Mesendoderm (in vitro differentiated cells): Measurements from ENCODE around the gene IFNA5.
A peak's percentile ranks its signal among the peaks of the same experiment; 100 is the strongest.

Experiments
- DNase-seq: peaks from one replicate; pipeline ENCODE4 v3.0.0; 2013
- H2AK5ac ChIP-seq: 2 replicates; pipeline ENCODE4 v1.6.1; 2013; ENCODE audit warnings: low read length, inconsistent platforms
- H2BK120ac ChIP-seq: 2 replicates; pipeline ENCODE4 v1.6.1; 2013; ENCODE audit warnings: low read depth, mild to moderate bottlenecking, low read length, moderate library complexity, mixed read lengths
- H2BK15ac ChIP-seq: replicated peaks from 2 replicates; pipeline ENCODE4 v1.6.1; 2013; ENCODE audit warnings: low read depth, mild to moderate bottlenecking, moderate library complexity
- H2BK5ac ChIP-seq: 2 replicates; pipeline ENCODE4 v1.6.1; 2013; ENCODE audit warnings: low read length, inconsistent platforms
- H3K18ac ChIP-seq: 2 replicates; pipeline ENCODE4 v1.6.1; 2013; ENCODE audit warnings: mild to moderate bottlenecking, low read length, mixed read lengths
- H3K23ac ChIP-seq: one replicate; pipeline ENCODE4 v1.6.1; 2013; ENCODE audit warnings: low read length
- H3K27ac ChIP-seq: 2 replicates; pipeline ENCODE4 v1.5.1; 2013; ENCODE audit warnings: low read depth, mild to moderate bottlenecking, inconsistent platforms, low read length, moderate library complexity
- H3K27me3 ChIP-seq: 2 replicates; pipeline ENCODE4 v1.6.1; 2013; ENCODE audit warnings: low read length, control low read depth, mild to moderate bottlenecking, inconsistent platforms; ENCODE audit not compliant: insufficient read depth, poor library complexity
- H3K36me3 ChIP-seq: 2 replicates; pipeline ENCODE4 v1.6.1; 2013; ENCODE audit warnings: low read length, inconsistent platforms; ENCODE audit not compliant: control insufficient read depth, insufficient read depth
- H3K4ac ChIP-seq: one replicate; pipeline ENCODE4 v1.6.1; 2013; ENCODE audit warnings: low read depth, mild to moderate bottlenecking, low read length, moderate library complexity
- H3K4me1 ChIP-seq: 2 replicates; pipeline ENCODE4 v1.6.1; 2013; ENCODE audit warnings: low read depth, low read length, inconsistent platforms; ENCODE audit not compliant: control insufficient read depth
- H3K4me2 ChIP-seq: 2 replicates; pipeline ENCODE4 v1.6.1; 2013; ENCODE audit warnings: low read length
- H3K4me3 ChIP-seq: 2 replicates; pipeline ENCODE4 v1.5.1; 2013; ENCODE audit warnings: mild to moderate bottlenecking, low read length
- H3K56ac ChIP-seq: one replicate; pipeline ENCODE4 v1.6.1; 2013; ENCODE audit warnings: low read length
- H3K79me1 ChIP-seq: 2 replicates; pipeline ENCODE4 v1.6.1; 2013; ENCODE audit warnings: low read length, inconsistent platforms
- H3K79me2 ChIP-seq: 2 replicates; pipeline ENCODE4 v1.6.1; 2013; ENCODE audit warnings: mild to moderate bottlenecking, low read length; ENCODE audit not compliant: control insufficient read depth, insufficient read depth
- H3K9ac ChIP-seq: 2 replicates; pipeline ENCODE4 v1.6.1; 2013; ENCODE audit warnings: low read length, inconsistent platforms
- H4K5ac ChIP-seq: one replicate; pipeline ENCODE4 v1.6.1; 2013; ENCODE audit warnings: low read length
- H4K8ac ChIP-seq: one replicate; pipeline ENCODE4 v1.6.1; 2013; ENCODE audit warnings: low read depth, mild to moderate bottlenecking, control low read depth, low read length, moderate library complexity
- WGBS: extraction: QIAGEN DNeasy Blood & Tissue Kit; methylation state at CpG from one replicate; pipeline ENCODE4 v1.1.7; 2013; ENCODE audit warnings: low lambda C conversion rate, missing lambda C conversion rate; ENCODE audit not compliant: insufficient coverage; ENCODE audit errors: extremely low coverage; 5-methylcytosine and 5-hydroxymethylcytosine counted together

The IFNA5 gene

DNA sequence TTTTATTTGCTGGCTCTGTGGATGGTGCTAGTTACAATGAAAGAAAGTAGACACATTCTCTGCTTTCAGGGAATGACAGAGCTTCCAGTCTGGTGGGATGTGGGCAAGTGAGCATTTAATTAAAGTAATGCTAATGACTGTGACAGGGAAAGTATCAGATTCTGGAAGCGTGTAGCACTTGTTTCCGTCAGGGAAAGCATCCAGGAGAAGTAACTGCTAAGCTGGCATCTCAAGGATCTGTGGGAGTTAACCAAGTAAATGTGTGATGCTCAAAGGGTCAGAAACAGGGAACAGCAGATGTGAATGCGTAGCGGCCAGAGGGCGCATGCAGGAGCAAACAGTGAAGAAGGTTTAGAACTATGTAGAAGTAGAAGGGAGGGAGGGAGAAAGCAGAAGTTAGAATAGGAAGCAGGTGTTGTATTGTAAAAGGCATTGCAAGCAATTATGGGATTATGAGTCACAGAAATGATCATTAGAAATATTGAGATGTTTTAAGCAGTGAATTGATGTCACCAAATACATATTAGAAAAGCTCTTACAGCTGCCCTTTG, 17.9 kb upstream of the IFNA5 start:
- H3K27ac ChIP-seq: no peak overlapping the region
- no peaks in the 10 kb centered on the region for H3K27me3 ChIP-seq
- no peak overlapping the region for H3K23ac ChIP-seq
- H2BK15ac ChIP-seq: no peak overlapping the region
- no CpG with 5 or more reads among the region's 5 CpGs for WGBS
- H3K9ac ChIP-seq: no peak overlapping the region
- no peaks in the 10 kb centered on the region for H3K79me2 ChIP-seq
- no peak overlapping the region for H3K4ac ChIP-seq
- H4K5ac ChIP-seq: no peak overlapping the region
- H2BK5ac ChIP-seq: no peak overlapping the region
- H3K56ac ChIP-seq: no peak overlapping the region
- H3K36me3 ChIP-seq: no peaks in the 10 kb centered on the region
- H2AK5ac ChIP-seq: no peak overlapping the region
- H3K4me3 ChIP-seq: no peak overlapping the region
- H4K8ac ChIP-seq: no peak overlapping the region
- no peaks in the 10 kb centered on the region for H3K79me1 ChIP-seq
- no peak overlapping the region for H2BK120ac ChIP-seq
- no peaks in the 10 kb centered on the region for H3K4me1 ChIP-seq
- no peak overlapping the region for H3K18ac ChIP-seq
- H3K4me2 ChIP-seq: no peak overlapping the region
- DNase-seq: no peak

DNA sequence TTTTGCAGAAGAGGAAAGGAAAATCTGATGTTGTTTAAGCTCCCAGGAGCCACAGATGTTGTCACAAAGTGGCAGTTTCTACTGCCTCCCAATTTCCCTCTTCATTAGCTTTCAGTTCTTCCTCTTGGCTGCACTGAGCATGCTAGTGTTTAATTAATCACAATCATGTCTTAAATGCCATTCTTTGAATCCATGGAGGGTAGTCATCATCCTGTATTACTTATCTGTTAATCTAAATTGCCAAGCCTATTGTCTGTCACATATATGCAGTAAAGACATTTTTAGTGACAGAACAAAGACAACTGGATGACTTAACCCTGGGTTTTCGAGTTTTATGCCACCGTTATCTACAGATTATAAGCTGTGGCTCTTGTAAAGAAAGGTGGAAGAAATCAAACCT, 15.4 kb upstream of the IFNA5 start:
- Histone ChIP-seq H3K18ac (no peak overlapping the region), H3K36me3 (no peaks in the 10 kb centered on the region), H3K56ac (no peak overlapping the region), H4K8ac (no peak overlapping the region), H3K27ac (no peak overlapping the region), H3K79me1 (no peaks in the 10 kb centered on the region), H2BK15ac (no peak overlapping the region), H3K23ac (no peak overlapping the region), H2BK120ac (no peak overlapping the region), H3K4ac (no peak overlapping the region), H2AK5ac (no peak overlapping the region), H4K5ac (no peak overlapping the region), H3K4me3 (no peak overlapping the region), H3K79me2 (no peaks in the 10 kb centered on the region), H3K9ac (no peak overlapping the region), H3K4me1 (no peaks in the 10 kb centered on the region), H2BK5ac (no peak overlapping the region), H3K4me2 (no peak overlapping the region), H3K27me3 (no peaks in the 10 kb centered on the region)
- DNase-seq: no peak
- no CpG with 5 or more reads among the region's 2 CpGs for WGBS

- Histone ChIP-seq H3K56ac (no peak overlapping the region), H3K27me3 (no peaks in the 10 kb centered on the region), H3K4ac (no peak overlapping the region), H3K4me2 (no peak overlapping the region), H3K36me3 (no peaks in the 10 kb centered on the region), H2AK5ac (no peak overlapping the region), H3K18ac (no peak overlapping the region), H4K8ac (no peak overlapping the region), H3K4me3 (no peak overlapping the region), H2BK120ac (no peak overlapping the region), H3K23ac (no peak overlapping the region), H3K27ac (no peak overlapping the region), H3K4me1 (no peaks in the 10 kb centered on the region), H4K5ac (no peak overlapping the region), H2BK15ac (no peak overlapping the region), H3K9ac (no peak overlapping the region), H3K79me2 (no peaks in the 10 kb centered on the region), H3K79me1 (no peaks in the 10 kb centered on the region), H2BK5ac (no peak overlapping the region)
- DNase-seq: peak; percentile 41
- WGBS: no CpG with 5 or more reads among the region's 7 CpGs
These were observed 13.1 kb upstream of the IFNA5 start for GRCh38 chr9:21317956-21318923.

GRCh38 chr9:21316860-21317259, 11.7 kb upstream of the IFNA5 start:
- Histone ChIP-seq H2BK15ac (no peak overlapping the region), H3K4me2 (no peak overlapping the region), H2AK5ac (no peak overlapping the region), H3K56ac (no peak overlapping the region), H3K27me3 (no peaks in the 10 kb centered on the region), H3K9ac (no peak overlapping the region), H3K79me1 (no peaks in the 10 kb centered on the region), H4K5ac (no peak overlapping the region), H2BK120ac (no peak overlapping the region), H3K27ac (no peak overlapping the region), H4K8ac (no peak overlapping the region), H3K79me2 (no peaks in the 10 kb centered on the region), H3K4ac (no peak overlapping the region), H2BK5ac (no peak overlapping the region), H3K23ac (no peak overlapping the region), H3K36me3 (no peaks in the 10 kb centered on the region), H3K18ac (no peak overlapping the region), H3K4me3 (no peak overlapping the region), H3K4me1 (no peaks in the 10 kb centered on the region)
- WGBS: no CpG with 5 or more reads among the region's 3 CpGs
- DNase-seq: no peak

- Histone ChIP-seq H2BK120ac (no peak overlapping the region), H3K23ac (no peak overlapping the region), H3K56ac (no peak overlapping the region), H3K79me2 (no peaks in the 10 kb centered on the region), H4K8ac (no peak overlapping the region), H2BK5ac (no peak overlapping the region), H3K18ac (no peak overlapping the region), H2BK15ac (no peak overlapping the region), H3K4ac (no peak overlapping the region), H3K79me1 (no peaks in the 10 kb centered on the region), H3K27ac (no peak overlapping the region), H3K36me3 (no peaks in the 10 kb centered on the region), H3K4me3 (no peak overlapping the region), H3K4me2 (no peak overlapping the region), H2AK5ac (no peak overlapping the region), H3K9ac (no peak overlapping the region), H3K27me3 (no peaks in the 10 kb centered on the region), H4K5ac (no peak overlapping the region), H3K4me1 (no peaks in the 10 kb centered on the region)
- no CpG with 5 or more reads among the region's 8 CpGs for WGBS
- DNase-seq: no peak
These were observed 11.1 kb upstream of the IFNA5 start for GRCh38 chr9:21316032-21316842.
